Calu3 (cell line): ENCODE results near the gene ATG7. TPM values are rescaled to one million over a fixed set of nuclear protein-coding genes. Genes with fewer than 3 reads are reported as not detected.

Source experiments
- BruUV-seq: library from RNA; stranded (reverse); fragments of 400-500 nt; replicated peaks from 2 replicates; lab custom pipeline; 2021; lab: Mats Ljungman, UMichigan
- CTCF ChIA-PET: fragments of 300-600 bp; sonication (Branson Sonifier 250); formaldehyde crosslinking; loops from one replicate; lab custom pipeline; 2022; ENCODE audit warnings: antibody characterized with exemption; lab: Charles Lee
- DNase-seq: peaks from one replicate; pipeline ENCODE4 v3.0.0; 2022
- H3K27ac Mint-ChIP-seq: one replicate; pipeline ENCODE4 v1.8.0; 2022; ENCODE audit warnings: mixed read lengths; ENCODE audit not compliant: unreplicated experiment
- H3K27me3 Mint-ChIP-seq: one replicate; pipeline ENCODE4 v1.8.0; 2022; ENCODE audit warnings: mixed read lengths; ENCODE audit not compliant: unreplicated experiment
- H3K36me3 Mint-ChIP-seq: one replicate; pipeline ENCODE4 v1.8.0; 2022; ENCODE audit warnings: mild to moderate bottlenecking, moderate library complexity, mixed read lengths; ENCODE audit not compliant: insufficient read depth, unreplicated experiment
- H3K4me1 Mint-ChIP-seq: one replicate; pipeline ENCODE4 v1.8.0; 2022; ENCODE audit warnings: mild to moderate bottlenecking, low read depth, mixed read lengths; ENCODE audit not compliant: unreplicated experiment
- H3K4me3 Mint-ChIP-seq: one replicate; pipeline ENCODE4 v1.8.0; 2022; ENCODE audit warnings: mild to moderate bottlenecking, low read depth, moderate library complexity, mixed read lengths; ENCODE audit not compliant: unreplicated experiment
- H3K9me3 Mint-ChIP-seq: one replicate; pipeline ENCODE4 v1.8.0; 2022; ENCODE audit warnings: low read depth, mixed read lengths; ENCODE audit not compliant: unreplicated experiment
- intact Hi-C: fragments of 100-400 bp; cut with micrococcal nuclease; formaldehyde crosslinking; loops from one replicate; pipeline ENCODE4 v1.10.0; 2022; ENCODE audit not compliant: unreplicated experiment
- total RNA-seq: library from RNA; stranded (reverse); gene quantifications from 2 replicates; pipeline ENCODE4 v1.2.3, GENCODE V29; 2022
- TF ChIP-seq, protein P1 (sequence below): fragments of 200-600 bp; IDR thresholded peaks from one replicate; pipeline ENCODE4 v1.8.0; 2022; ENCODE audit warnings: antibody characterized with exemption; ENCODE audit not compliant: unreplicated experiment

ATG7 gene
- total RNA-seq, 1 experiment from 2014 or later = 37.3 TPM

DNA sequence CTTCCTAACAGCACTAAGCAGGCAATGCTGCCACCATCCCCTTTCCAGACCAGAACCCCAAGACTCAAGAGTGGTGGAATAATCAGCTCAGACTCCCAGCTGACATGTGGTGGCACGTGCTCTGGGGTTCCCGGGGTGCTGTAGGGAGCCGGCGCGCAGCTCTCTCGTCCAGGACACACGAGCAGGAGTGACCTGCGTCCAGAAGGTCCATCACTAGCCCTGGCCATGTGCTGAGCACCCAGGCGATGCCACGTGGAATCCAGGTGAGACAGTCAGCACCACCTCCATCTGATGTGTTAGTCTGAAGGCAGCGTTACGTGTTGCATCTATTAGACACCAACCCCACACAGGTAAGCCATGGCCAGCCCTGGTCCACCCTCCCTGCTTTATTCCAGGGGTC lies 293.3 kb downstream of the ATG7 start:
- H3K27ac Mint-ChIP-seq = no peak overlapping the region
- no peak for DNase-seq
- no peaks in the 10 kb centered on the region for H3K9me3 Mint-ChIP-seq
- intact Hi-C loops = no loop called here
- TF ChIP-seq, protein P1, sequence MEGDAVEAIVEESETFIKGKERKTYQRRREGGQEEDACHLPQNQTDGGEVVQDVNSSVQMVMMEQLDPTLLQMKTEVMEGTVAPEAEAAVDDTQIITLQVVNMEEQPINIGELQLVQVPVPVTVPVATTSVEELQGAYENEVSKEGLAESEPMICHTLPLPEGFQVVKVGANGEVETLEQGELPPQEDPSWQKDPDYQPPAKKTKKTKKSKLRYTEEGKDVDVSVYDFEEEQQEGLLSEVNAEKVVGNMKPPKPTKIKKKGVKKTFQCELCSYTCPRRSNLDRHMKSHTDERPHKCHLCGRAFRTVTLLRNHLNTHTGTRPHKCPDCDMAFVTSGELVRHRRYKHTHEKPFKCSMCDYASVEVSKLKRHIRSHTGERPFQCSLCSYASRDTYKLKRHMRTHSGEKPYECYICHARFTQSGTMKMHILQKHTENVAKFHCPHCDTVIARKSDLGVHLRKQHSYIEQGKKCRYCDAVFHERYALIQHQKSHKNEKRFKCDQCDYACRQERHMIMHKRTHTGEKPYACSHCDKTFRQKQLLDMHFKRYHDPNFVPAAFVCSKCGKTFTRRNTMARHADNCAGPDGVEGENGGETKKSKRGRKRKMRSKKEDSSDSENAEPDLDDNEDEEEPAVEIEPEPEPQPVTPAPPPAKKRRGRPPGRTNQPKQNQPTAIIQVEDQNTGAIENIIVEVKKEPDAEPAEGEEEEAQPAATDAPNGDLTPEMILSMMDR = no peak
- no TSS peak for BruUV-seq
- peaks cover 17% of the 10 kb centered on the region for H3K4me1 Mint-ChIP-seq
- CTCF ChIA-PET = no interaction called here
- H3K4me3 Mint-ChIP-seq = no peak overlapping the region
- no peaks in the 10 kb centered on the region for H3K27me3 Mint-ChIP-seq
- peaks cover 41% of the 10 kb centered on the region for H3K36me3 Mint-ChIP-seq

DNA sequence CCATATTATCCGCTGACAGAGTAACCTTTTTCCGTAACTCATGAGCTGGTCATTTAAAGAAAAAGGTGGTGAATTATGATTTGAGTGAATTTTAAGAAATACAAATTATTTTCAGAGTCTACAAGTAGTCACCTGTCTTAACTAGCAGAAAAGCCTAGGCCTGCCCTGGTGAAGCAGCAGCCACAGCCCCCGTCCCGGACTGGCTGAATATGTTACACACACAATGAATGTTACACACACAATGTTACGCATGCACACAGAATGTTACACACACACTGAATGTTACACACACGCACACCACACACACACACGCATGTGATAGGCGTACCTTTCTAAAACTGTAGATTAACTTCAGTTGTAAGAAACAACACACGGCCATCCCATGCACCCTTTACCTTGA lies 293.7 kb downstream of the ATG7 start:
- H3K4me3 Mint-ChIP-seq = no peak overlapping the region
- peaks cover 41% of the 10 kb centered on the region for H3K36me3 Mint-ChIP-seq
- H3K27ac Mint-ChIP-seq = no peak overlapping the region
- DNase-seq = no peak
- CTCF ChIA-PET = no interaction called here
- no TSS peak for BruUV-seq
- peaks cover 17% of the 10 kb centered on the region for H3K4me1 Mint-ChIP-seq
- no peaks in the 10 kb centered on the region for H3K27me3 Mint-ChIP-seq
- no peaks in the 10 kb centered on the region for H3K9me3 Mint-ChIP-seq
- TF ChIP-seq, protein P1 = no peak
- intact Hi-C loops = no loop called here

DNA sequence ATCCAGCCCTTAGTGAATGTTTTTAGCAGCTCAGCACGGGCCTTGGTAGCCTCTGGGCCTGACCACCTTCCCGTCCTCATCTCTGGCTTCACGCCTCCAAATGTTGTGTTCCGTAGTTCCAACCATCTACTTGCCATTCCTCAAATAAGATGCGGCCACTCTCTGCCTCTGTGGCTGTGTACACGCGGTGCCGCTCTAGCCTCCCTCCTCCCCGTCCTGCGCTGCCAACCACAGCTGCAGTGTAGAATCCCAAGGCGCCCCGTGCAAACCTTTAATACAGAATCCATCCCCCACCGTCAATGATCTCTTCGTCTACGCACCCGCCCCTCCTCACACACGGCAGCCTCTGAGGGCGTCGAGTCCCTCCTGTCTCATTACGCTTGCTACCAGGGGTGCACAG lies 294.3 kb downstream of the ATG7 start:
- DNase-seq = no peak
- no peaks in the 10 kb centered on the region for H3K27me3 Mint-ChIP-seq
- intact Hi-C loops = no loop called here
- peaks cover 35% of the 10 kb centered on the region for H3K36me3 Mint-ChIP-seq
- TF ChIP-seq, protein P1 = no peak
- CTCF ChIA-PET = no interaction called here
- H3K9me3 Mint-ChIP-seq = no peaks in the 10 kb centered on the region
- no peak overlapping the region for H3K27ac Mint-ChIP-seq
- BruUV-seq = no TSS peak
- H3K4me3 Mint-ChIP-seq = no peak overlapping the region
- peaks cover 17% of the 10 kb centered on the region for H3K4me1 Mint-ChIP-seq

DNA sequence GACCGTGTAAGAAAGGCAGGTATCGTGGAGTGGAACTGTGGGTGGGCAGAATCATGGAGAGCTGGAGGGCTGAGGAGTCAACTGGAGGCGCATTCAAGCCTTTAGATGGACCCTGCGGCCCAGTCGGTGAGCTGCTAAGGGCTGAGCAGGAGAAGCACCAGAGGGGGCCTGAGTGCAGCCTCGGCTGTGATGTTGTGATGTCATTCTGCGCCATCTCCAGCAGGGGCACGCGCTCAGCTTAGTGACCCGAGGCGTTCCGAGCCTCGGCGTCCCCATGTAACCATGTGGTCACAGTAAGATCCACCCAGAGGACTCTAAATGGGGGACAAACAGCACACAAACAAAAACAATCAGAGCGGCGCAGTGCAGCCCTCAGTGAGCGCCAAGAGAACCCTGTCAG lies 294.7 kb downstream of the ATG7 start:
- Mint-ChIP-seq H3K27me3 (no peaks in the 10 kb centered on the region), H3K4me1 (peaks cover 17% of the 10 kb centered on the region), H3K9me3 (no peaks in the 10 kb centered on the region), H3K4me3 (no peak overlapping the region), H3K27ac (no peak overlapping the region), H3K36me3 (peaks cover 35% of the 10 kb centered on the region)
- BruUV-seq = no TSS peak
- DNase-seq = no peak
- intact Hi-C loops = no loop called here
- TF ChIP-seq, protein P1 = no peak
- CTCF ChIA-PET = no interaction called here
